HepG2 (cell line): ENCODE data around the gene OBSL1. TPM values are rescaled to one million over a fixed set of nuclear protein-coding genes. Genes with fewer than 3 reads are reported as not detected.

Experiments
- CC2D1A ChIP-seq: sonication (generic); formaldehyde crosslinking; IDR thresholded peaks from 2 replicates; pipeline ENCODE4 v1.8.1; 2023; ENCODE audit warnings: mild to moderate bottlenecking, missing genetic modification reagents
- DR1 ChIP-seq: sonication (generic); formaldehyde crosslinking; IDR thresholded peaks from 2 replicates; pipeline ENCODE4 v1.8.0; 2021; ENCODE audit warnings: mild to moderate bottlenecking, missing genetic modification reagents, inconsistent platforms
- E2F2 ChIP-seq: sonication (generic); formaldehyde crosslinking; IDR thresholded peaks from 2 replicates; pipeline ENCODE4 v1.4.0; 2020; ENCODE audit warnings: missing genetic modification reagents, borderline replicate concordance
- ELF3 ChIP-seq: IDR thresholded peaks from 2 replicates; pipeline ENCODE4 v1.6.1; 2016; ENCODE audit warnings: missing genetic modification reagents, missing compliant biosample characterization
- ETV6 ChIP-seq: sonication (generic); formaldehyde crosslinking; conservative IDR thresholded peaks from 2 replicates; pipeline ENCODE4 v1.4.0; 2020; ENCODE audit warnings: missing genetic modification reagents
- HES4 ChIP-seq: sonication (generic); formaldehyde crosslinking; IDR thresholded peaks from 2 replicates; pipeline ENCODE4 v1.9.0; 2021; ENCODE audit warnings: mild to moderate bottlenecking, missing genetic modification reagents, borderline replicate concordance
- JUND ChIP-seq: sonication (generic); formaldehyde crosslinking; IDR thresholded peaks from 2 replicates; pipeline ENCODE4 v1.8.0; 2022; ENCODE audit warnings: mild to moderate bottlenecking, missing genetic modification reagents
- PCBP1 ChIP-seq: fragments of 200-400 bp; formaldehyde crosslinking; IDR thresholded peaks from 2 replicates; pipeline ENCODE4 v1.6.1; 2017; ENCODE audit warnings: mild to moderate bottlenecking, low read depth, low read length, borderline replicate concordance
- PLSCR1 ChIP-seq: sonication (generic); formaldehyde crosslinking; IDR thresholded peaks from 2 replicates; pipeline ENCODE4 v1.5.0; 2020; ENCODE audit warnings: missing genetic modification reagents, mild to moderate bottlenecking, borderline replicate concordance
- RNF2 ChIP-seq: fragments of 450-650 bp; conservative IDR thresholded peaks from 2 replicates; pipeline ENCODE4 v1.6.1; 2016; ENCODE audit warnings: low read depth
- TCF7L2 ChIP-seq: IDR thresholded peaks from 2 replicates; pipeline ENCODE4 v1.6.1; 2011; ENCODE audit warnings: mild to moderate bottlenecking, low read depth, low read length, moderate library complexity
- ZNF256 ChIP-seq: sonication (generic); formaldehyde crosslinking; conservative IDR thresholded peaks from 2 replicates; pipeline ENCODE4 v1.4.0; 2020; ENCODE audit warnings: missing genetic modification reagents
- ZNF281 ChIP-seq: sonication (generic); formaldehyde crosslinking; IDR thresholded peaks from 2 replicates; pipeline ENCODE4 v1.4.0; 2020; ENCODE audit warnings: missing genetic modification reagents, borderline replicate concordance
- ZNF616 ChIP-seq: sonication (generic); formaldehyde crosslinking; IDR thresholded peaks from 2 replicates; pipeline ENCODE4 v1.5.0; 2020; ENCODE audit warnings: low read depth, mild to moderate bottlenecking, missing genetic modification reagents
- polyA plus RNA-seq, 8 experiments: library from polyadenylated mRNA; depleted of rRNA in 3 of 8; stranded (reverse) in 7 of 8; unstranded in 1 of 8; fragments of >200 nt; fragmentation: Illumina TruSeq in 4 of 8; extraction: Trizol in 4 of 8; gene quantifications; 2 replicates each; pipeline versions ENCODE4 v1.2.1 to v1.2.3, GENCODE V29; 2011 to 2016; ENCODE audit warnings: low read depth in 4 of 8, missing spikeins in 1 of 8, mixed read lengths in 1 of 8; ENCODE audit not compliant: insufficient read depth in 1 of 8
- total RNA-seq, 5 experiments: library from RNA; depleted of rRNA; stranded (reverse); fragments of >200 nt; fragmentation: Illumina TruSeq; extraction: Trizol; gene quantifications; 2 replicates each; pipeline ENCODE4 v1.2.3, GENCODE V29; 2016; ENCODE audit warnings: low read depth in 1 of 5
- TF ChIP-seq, protein P1 (sequence below): sonication (generic); formaldehyde crosslinking; IDR thresholded peaks from 2 replicates; pipeline ENCODE4 v1.5.0; 2020; ENCODE audit warnings: mild to moderate bottlenecking, low read depth, missing genetic modification reagents, borderline replicate concordance
- TF ChIP-seq, protein P2 (sequence below): sonication (generic); formaldehyde crosslinking; IDR thresholded peaks from 2 replicates; pipeline ENCODE4 v1.4.0; 2020; ENCODE audit warnings: missing genetic modification reagents

The OBSL1 gene
- total and polyA plus RNA-seq, 2 of the 13 experiments (the other 11 are each of a cell fraction or from before 2014, with no cell fraction given) = 86.7 to 218 TPM

GRCh38 chr2:219543596-219544358 lies 27.6 kb downstream of the OBSL1 start, which contains the start of the genes CHPF and TMEM198 (continued):
- peak; percentile 89; the same call in 1 of the 2 replicates for TF ChIP-seq E2F2 (CRISPR knock-in tag)
- TF ChIP-seq ZNF616 (CRISPR knock-in tag) = no peak
- TF ChIP-seq RNF2 = no peak
- peak; percentile 56; the same call in 1 of the 2 replicates for TF ChIP-seq ZNF281 (CRISPR knock-in tag)
- no peak for TF ChIP-seq CC2D1A (CRISPR knock-in tag)
- peak; percentile 86; the same call in 1 of the 2 replicates for TF ChIP-seq ETV6 (CRISPR knock-in tag)
- peak; percentile 73 for TF ChIP-seq JUND (CRISPR knock-in tag)
- peak; percentile 83 for TF ChIP-seq ZNF256 (CRISPR knock-in tag)
- TF ChIP-seq TCF7L2 = no peak
- TF ChIP-seq PLSCR1 (CRISPR knock-in tag) = no peak; the same call in 1 of the 2 replicates
- peak; percentile 71; the same call in 1 of the 2 replicates for TF ChIP-seq HES4 (CRISPR knock-in tag)
- TF ChIP-seq, protein P1, sequence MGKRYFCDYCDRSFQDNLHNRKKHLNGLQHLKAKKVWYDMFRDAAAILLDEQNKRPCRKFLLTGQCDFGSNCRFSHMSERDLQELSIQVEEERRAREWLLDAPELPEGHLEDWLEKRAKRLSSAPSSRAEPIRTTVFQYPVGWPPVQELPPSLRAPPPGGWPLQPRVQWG (CRISPR knock-in tag) = no peak
- peak; percentile 92 for TF ChIP-seq DR1 (CRISPR knock-in tag)
- TF ChIP-seq, protein P2, sequence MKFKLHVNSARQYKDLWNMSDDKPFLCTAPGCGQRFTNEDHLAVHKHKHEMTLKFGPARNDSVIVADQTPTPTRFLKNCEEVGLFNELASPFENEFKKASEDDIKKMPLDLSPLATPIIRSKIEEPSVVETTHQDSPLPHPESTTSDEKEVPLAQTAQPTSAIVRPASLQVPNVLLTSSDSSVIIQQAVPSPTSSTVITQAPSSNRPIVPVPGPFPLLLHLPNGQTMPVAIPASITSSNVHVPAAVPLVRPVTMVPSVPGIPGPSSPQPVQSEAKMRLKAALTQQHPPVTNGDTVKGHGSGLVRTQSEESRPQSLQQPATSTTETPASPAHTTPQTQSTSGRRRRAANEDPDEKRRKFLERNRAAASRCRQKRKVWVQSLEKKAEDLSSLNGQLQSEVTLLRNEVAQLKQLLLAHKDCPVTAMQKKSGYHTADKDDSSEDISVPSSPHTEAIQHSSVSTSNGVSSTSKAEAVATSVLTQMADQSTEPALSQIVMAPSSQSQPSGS (CRISPR knock-in tag) = peak; percentile 99
- peak; percentile 69 for TF ChIP-seq ELF3 (CRISPR knock-in tag)
- TF ChIP-seq PCBP1 = peak; percentile 76
